Dermis blood vessel endothelial cell (primary cell): Measurements from ENCODE around the gene ANXA1. TPM values are rescaled to one million over a fixed set of nuclear protein-coding genes. Genes with fewer than 3 reads are reported as not detected.

Experiments
- DNase-seq: peaks from one replicate; pipeline ENCODE4 v3.0.0; 2010
- total RNA-seq: library from RNA; depleted of rRNA; stranded (reverse); fragments of >200 nt; gene quantifications from 2 replicates; pipeline ENCODE4 v1.2.3, GENCODE V29; 2014

Gene ANXA1
- total RNA-seq, 1 donor from 2014 or later: 798 TPM

GRCh38 chr9:73215249-73215648, 63.6 kb downstream of the ANXA1 start:
- DNase-seq: no peak

DNA sequence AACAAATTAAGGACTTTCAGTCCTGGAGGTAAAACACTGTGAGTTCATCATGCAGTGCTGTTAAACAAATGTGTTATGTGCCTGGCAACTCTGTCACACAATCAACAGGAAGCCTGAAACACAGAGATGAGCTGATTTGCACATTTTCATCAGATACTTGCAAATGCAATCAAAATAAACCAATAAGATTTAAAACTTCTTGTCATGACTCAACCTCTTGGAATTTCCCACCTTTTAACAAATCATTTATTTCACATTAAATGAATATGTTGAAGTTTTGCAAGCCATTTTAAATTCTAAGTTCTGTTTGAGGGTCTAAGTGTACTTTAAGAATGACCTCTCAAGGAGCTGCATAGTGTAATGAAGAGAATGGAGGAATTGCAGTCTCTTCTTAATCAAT, 64.4 kb downstream of the ANXA1 start:
- DNase-seq: peak; percentile 17

Other genes starting within 250 kb of the ANXA1 start
- 1,650 and 2,914 TPM in 2 replicates for gene ALDH1A1, start 198.8 kb upstream of the ANXA1 start, total RNA-seq